Neural progenitor cell (in vitro differentiated cells): ENCODE results near the gene CGB2.

ENCODE experiments used
- EZH2 ChIP-seq: fragments of 200-600 bp; sonication (generic); IDR thresholded peaks from 2 replicates; pipeline ENCODE4 v1.6.1; 2017; ENCODE audit warnings: antibody characterized with exemption, mild to moderate bottlenecking, moderate library complexity
- EZH2phosphoT487 ChIP-seq: fragments of 200-600 bp; sonication (generic); IDR thresholded peaks from 2 replicates; pipeline ENCODE4 v1.6.1; 2017; ENCODE audit warnings: antibody characterized with exemption
- TF ChIP-seq, protein P1 (sequence below): fragments of 200-600 bp; sonication (generic); IDR thresholded peaks from 2 replicates; pipeline ENCODE4 v1.5.1; 2017; ENCODE audit warnings: antibody characterized with exemption, mild to moderate bottlenecking

DNA sequence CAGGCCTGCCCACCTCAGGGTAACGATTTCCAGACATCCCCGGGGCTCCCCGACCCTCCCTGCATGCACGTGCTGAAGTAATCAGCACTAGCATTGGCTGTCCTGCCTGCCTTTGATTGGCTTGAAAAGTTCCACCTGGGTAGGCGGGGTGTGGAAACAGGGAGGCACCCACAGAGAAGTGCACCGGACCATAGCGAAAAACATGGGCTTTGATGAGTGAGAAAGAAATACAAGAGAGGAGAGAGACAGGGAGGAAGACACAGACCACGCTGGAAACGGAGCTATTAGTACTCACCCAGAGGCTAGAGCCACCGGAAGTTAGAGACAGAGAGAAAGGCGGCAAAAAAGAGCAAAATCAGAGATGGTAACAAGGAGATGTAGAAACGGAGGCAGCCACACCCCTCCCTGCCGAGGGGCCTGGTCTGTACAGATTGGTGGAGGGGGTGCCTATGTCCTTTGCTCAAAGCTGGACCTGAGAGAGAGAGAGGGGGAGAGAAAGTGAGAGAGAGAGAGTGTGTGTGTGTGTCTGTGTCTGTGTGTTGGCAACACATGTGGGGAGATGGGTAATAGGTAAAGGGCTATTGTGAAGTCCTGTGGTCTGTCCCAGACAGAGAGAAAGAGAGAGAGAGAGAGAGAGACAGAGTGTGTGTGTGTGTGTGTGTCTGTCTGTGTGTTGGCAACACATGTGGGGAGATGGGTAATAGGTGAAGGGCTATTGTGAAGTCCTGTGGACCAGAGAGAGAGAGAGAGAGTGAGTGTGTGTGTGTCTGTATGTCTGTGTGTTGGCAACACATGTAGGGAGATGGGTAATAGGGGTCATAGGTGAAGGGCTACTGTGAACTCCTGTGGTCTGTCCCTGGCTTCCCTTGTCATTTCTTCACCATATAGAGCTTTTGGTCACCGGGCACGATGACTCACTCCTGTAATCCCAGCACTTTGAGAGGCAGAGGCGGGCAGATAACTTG is 10.5 kb upstream of the CGB2 start:
- TF ChIP-seq, protein P1, sequence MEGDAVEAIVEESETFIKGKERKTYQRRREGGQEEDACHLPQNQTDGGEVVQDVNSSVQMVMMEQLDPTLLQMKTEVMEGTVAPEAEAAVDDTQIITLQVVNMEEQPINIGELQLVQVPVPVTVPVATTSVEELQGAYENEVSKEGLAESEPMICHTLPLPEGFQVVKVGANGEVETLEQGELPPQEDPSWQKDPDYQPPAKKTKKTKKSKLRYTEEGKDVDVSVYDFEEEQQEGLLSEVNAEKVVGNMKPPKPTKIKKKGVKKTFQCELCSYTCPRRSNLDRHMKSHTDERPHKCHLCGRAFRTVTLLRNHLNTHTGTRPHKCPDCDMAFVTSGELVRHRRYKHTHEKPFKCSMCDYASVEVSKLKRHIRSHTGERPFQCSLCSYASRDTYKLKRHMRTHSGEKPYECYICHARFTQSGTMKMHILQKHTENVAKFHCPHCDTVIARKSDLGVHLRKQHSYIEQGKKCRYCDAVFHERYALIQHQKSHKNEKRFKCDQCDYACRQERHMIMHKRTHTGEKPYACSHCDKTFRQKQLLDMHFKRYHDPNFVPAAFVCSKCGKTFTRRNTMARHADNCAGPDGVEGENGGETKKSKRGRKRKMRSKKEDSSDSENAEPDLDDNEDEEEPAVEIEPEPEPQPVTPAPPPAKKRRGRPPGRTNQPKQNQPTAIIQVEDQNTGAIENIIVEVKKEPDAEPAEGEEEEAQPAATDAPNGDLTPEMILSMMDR, result no peak
- TF ChIP-seq EZH2, result no peak
- TF ChIP-seq EZH2phosphoT487, result no peak
